ENCODE results near the gene PICALM. TPM values are rescaled to one million over a fixed set of nuclear protein-coding genes. Genes with fewer than 3 reads are reported as not detected.
A peak's percentile ranks its signal among the peaks of the same experiment; 100 is the strongest.

Gene PICALM
- total RNA-seq, 1 donor: 313 TPM

DNA sequence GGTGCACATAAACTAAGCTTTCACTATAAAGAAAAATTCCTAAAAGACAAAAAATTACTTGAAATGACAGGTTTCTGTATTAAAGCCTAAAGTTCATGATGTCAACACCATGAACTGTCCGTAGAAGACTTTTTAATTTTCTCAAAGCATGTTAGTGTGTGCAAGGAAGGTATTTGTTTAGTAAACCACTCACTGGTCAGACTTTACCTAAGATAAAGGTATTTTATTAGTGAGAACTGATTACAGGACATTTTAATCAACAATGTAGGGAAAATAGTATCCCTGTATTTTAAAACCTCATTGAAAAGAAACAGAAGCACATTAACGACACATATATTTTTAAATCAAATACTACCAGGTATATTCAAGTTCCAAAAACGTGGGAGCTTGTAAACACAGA is 2.9 kb downstream of the PICALM start:
- peak overlapping the region; percentile 81 for H3K4me2 ChIP-seq (ENCODE audit: insufficient read depth, low read length)
- no peaks in the 10 kb centered on the region for H3K36me3 ChIP-seq (ENCODE audit: insufficient read depth, low read length)
- peak overlapping the region; percentile 81 for H3K27ac ChIP-seq (ENCODE audit: low read depth, low read length)
- DNase-seq (ENCODE audit: insufficient read length, low spot score, missing footprints): no peak
- no peaks in the 10 kb centered on the region for H3K27me3 ChIP-seq (ENCODE audit: insufficient read depth, low read length)
- peaks cover 50% of the 10 kb centered on the region for H3K4me1 ChIP-seq (ENCODE audit: insufficient read depth, low read length)
- no peak overlapping the region for H2AFZ ChIP-seq (ENCODE audit: low read length)
- peak overlapping the region; percentile 91 for H3K4me3 ChIP-seq (ENCODE audit: insufficient read depth, low read length)
- H4K20me1 ChIP-seq (ENCODE audit: insufficient read depth, low read length): peaks cover 62% of the 10 kb centered on the region
- TF ChIP-seq, protein P1, sequence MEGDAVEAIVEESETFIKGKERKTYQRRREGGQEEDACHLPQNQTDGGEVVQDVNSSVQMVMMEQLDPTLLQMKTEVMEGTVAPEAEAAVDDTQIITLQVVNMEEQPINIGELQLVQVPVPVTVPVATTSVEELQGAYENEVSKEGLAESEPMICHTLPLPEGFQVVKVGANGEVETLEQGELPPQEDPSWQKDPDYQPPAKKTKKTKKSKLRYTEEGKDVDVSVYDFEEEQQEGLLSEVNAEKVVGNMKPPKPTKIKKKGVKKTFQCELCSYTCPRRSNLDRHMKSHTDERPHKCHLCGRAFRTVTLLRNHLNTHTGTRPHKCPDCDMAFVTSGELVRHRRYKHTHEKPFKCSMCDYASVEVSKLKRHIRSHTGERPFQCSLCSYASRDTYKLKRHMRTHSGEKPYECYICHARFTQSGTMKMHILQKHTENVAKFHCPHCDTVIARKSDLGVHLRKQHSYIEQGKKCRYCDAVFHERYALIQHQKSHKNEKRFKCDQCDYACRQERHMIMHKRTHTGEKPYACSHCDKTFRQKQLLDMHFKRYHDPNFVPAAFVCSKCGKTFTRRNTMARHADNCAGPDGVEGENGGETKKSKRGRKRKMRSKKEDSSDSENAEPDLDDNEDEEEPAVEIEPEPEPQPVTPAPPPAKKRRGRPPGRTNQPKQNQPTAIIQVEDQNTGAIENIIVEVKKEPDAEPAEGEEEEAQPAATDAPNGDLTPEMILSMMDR (IDR thresholded peaks at IDR 0.05; ENCODE audit: extremely low read depth, low read depth, low read length): no peak
- H3K9me3 ChIP-seq (ENCODE audit: low read depth, low read length): no peaks in the 10 kb centered on the region
- H3K79me2 ChIP-seq (ENCODE audit: insufficient read depth, low read length): peaks cover 79% of the 10 kb centered on the region

GRCh38 chr11:86064220-86064803 is 4.6 kb downstream of the PICALM start:
- peak; percentile 74 for DNase-seq (ENCODE audit: insufficient read length, low spot score, missing footprints)
- peaks cover 33% of the 10 kb centered on the region for H3K4me1 ChIP-seq (ENCODE audit: insufficient read depth, low read length)
- H3K4me2 ChIP-seq (ENCODE audit: insufficient read depth, low read length): peak overlapping the region; percentile 81
- no peaks in the 10 kb centered on the region for H3K36me3 ChIP-seq (ENCODE audit: insufficient read depth, low read length)
- peak overlapping the region; percentile 81 for H3K27ac ChIP-seq (ENCODE audit: low read depth, low read length)
- H3K79me2 ChIP-seq (ENCODE audit: insufficient read depth, low read length): peaks cover 96% of the 10 kb centered on the region
- peak overlapping the region; percentile 54 for H3K4me3 ChIP-seq (ENCODE audit: insufficient read depth, low read length)
- no peaks in the 10 kb centered on the region for H3K9me3 ChIP-seq (ENCODE audit: low read depth, low read length)
- no peaks in the 10 kb centered on the region for H3K27me3 ChIP-seq (ENCODE audit: insufficient read depth, low read length)
- peaks cover 66% of the 10 kb centered on the region for H4K20me1 ChIP-seq (ENCODE audit: insufficient read depth, low read length)
- TF ChIP-seq, protein P1 (IDR thresholded peaks at IDR 0.05; ENCODE audit: extremely low read depth, low read depth, low read length): no peak
- no peak overlapping the region for H2AFZ ChIP-seq (ENCODE audit: low read length)

GRCh38 chr11:86063536-86063935 is 5.3 kb downstream of the PICALM start:
- Histone ChIP-seq H3K79me2 (ENCODE audit: insufficient read depth, low read length) (peaks cover 100% of the 10 kb centered on the region), H3K4me2 (ENCODE audit: insufficient read depth, low read length) (peak overlapping the region; percentile 81), H3K27me3 (ENCODE audit: insufficient read depth, low read length) (no peaks in the 10 kb centered on the region), H2AFZ (ENCODE audit: low read length) (no peak overlapping the region), H3K36me3 (ENCODE audit: insufficient read depth, low read length) (no peaks in the 10 kb centered on the region), H3K4me1 (ENCODE audit: insufficient read depth, low read length) (peaks cover 33% of the 10 kb centered on the region), H4K20me1 (ENCODE audit: insufficient read depth, low read length) (peaks cover 73% of the 10 kb centered on the region), H3K4me3 (ENCODE audit: insufficient read depth, low read length) (peak overlapping the region; percentile 54), H3K9me3 (ENCODE audit: low read depth, low read length) (no peaks in the 10 kb centered on the region), H3K27ac (ENCODE audit: low read depth, low read length) (peak overlapping the region; percentile 81)
- DNase-seq (ENCODE audit: insufficient read length, low spot score, missing footprints): no peak
- TF ChIP-seq, protein P1 (IDR thresholded peaks at IDR 0.05; ENCODE audit: extremely low read depth, low read depth, low read length): no peak

DNA sequence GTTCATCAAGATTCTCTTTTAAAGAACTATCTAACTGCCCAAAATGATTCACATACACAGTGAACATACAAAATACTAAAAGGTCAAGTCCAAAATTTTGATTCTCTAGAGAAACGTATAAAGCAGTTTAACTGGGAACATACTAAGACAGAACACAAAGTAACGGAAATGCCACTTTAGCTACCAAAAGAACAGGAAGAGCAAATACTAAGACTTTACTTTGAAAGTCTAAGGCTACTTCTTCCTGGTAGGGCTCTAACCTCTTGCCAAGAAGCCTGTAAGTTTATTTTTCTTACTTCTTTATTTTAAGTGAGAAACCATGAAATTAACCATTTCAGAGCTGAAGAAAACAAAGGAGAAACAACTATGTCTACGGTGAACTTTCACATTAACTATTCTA is 6.2 kb downstream of the PICALM start:
- H4K20me1 ChIP-seq (ENCODE audit: insufficient read depth, low read length): peaks cover 74% of the 10 kb centered on the region
- no peaks in the 10 kb centered on the region for H3K9me3 ChIP-seq (ENCODE audit: low read depth, low read length)
- H3K79me2 ChIP-seq (ENCODE audit: insufficient read depth, low read length): peaks cover 100% of the 10 kb centered on the region
- peaks cover 33% of the 10 kb centered on the region for H3K4me1 ChIP-seq (ENCODE audit: insufficient read depth, low read length)
- peak overlapping the region; percentile 81 for H3K27ac ChIP-seq (ENCODE audit: low read depth, low read length)
- H3K4me2 ChIP-seq (ENCODE audit: insufficient read depth, low read length): peak overlapping the region; percentile 81
- H3K36me3 ChIP-seq (ENCODE audit: insufficient read depth, low read length): no peaks in the 10 kb centered on the region
- H2AFZ ChIP-seq (ENCODE audit: low read length): no peak overlapping the region
- TF ChIP-seq, protein P1 (IDR thresholded peaks at IDR 0.05; ENCODE audit: extremely low read depth, low read depth, low read length): no peak
- H3K4me3 ChIP-seq (ENCODE audit: insufficient read depth, low read length): peak overlapping the region; percentile 5
- no peak for DNase-seq (ENCODE audit: insufficient read length, low spot score, missing footprints)
- H3K27me3 ChIP-seq (ENCODE audit: insufficient read depth, low read length): no peaks in the 10 kb centered on the region

Data from osteoblast (primary cell).